GM13976 (cell line): Measurements from ENCODE around the gene APBB1.

ENCODE experiments used
- DNase-seq: peaks from one replicate; pipeline ENCODE4 v3.0.0; 2012; ENCODE audit warnings: low spot score
- in situ Hi-C: fragments of 300-500 bp; cut with MboI; formaldehyde crosslinking; loops from one replicate; pipeline ENCODE4 v1.12.0; 2022; ENCODE audit warnings: low sequenced_read_pairs, mixed read lengths, inconsistent platforms; ENCODE audit not compliant: unreplicated experiment
- TF ChIP-seq, protein P1 (sequence below): IDR thresholded peaks from 2 replicates; pipeline ENCODE4 v1.5.1; 2012; ENCODE audit warnings: borderline replicate concordance, mild to moderate bottlenecking; ENCODE audit not compliant: insufficient read depth; ENCODE audit errors: extremely low read depth, missing control alignments, control extremely low read depth

The APBB1 gene

GRCh38 chr11:6345366-6345765 lies 73.5 kb downstream of the APBB1 start:
- in situ Hi-C loops = no loop called here
- no peak for DNase-seq
- TF ChIP-seq, protein P1, sequence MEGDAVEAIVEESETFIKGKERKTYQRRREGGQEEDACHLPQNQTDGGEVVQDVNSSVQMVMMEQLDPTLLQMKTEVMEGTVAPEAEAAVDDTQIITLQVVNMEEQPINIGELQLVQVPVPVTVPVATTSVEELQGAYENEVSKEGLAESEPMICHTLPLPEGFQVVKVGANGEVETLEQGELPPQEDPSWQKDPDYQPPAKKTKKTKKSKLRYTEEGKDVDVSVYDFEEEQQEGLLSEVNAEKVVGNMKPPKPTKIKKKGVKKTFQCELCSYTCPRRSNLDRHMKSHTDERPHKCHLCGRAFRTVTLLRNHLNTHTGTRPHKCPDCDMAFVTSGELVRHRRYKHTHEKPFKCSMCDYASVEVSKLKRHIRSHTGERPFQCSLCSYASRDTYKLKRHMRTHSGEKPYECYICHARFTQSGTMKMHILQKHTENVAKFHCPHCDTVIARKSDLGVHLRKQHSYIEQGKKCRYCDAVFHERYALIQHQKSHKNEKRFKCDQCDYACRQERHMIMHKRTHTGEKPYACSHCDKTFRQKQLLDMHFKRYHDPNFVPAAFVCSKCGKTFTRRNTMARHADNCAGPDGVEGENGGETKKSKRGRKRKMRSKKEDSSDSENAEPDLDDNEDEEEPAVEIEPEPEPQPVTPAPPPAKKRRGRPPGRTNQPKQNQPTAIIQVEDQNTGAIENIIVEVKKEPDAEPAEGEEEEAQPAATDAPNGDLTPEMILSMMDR = no peak
